CD14-positive monocyte (primary cell): Measurements from ENCODE around the gene BTN2A1. TPM values are rescaled to one million over a fixed set of nuclear protein-coding genes. Genes with fewer than 3 reads are reported as not detected.

ENCODE experiments used
- DNase-seq, 3 donors: peaks; one replicate each; pipeline ENCODE4 v3.0.0-alpha.2; 2011 to 2022
- H2AFZ ChIP-seq: 2 replicates; pipeline ENCODE4 v1.6.0; 2012; ENCODE audit warnings: mild to moderate bottlenecking, low read depth, low read length, inconsistent platforms; ENCODE audit not compliant: insufficient read depth, poor library complexity, severe bottlenecking
- H3K27ac ChIP-seq, 2 donors: 1 replicate in 1 of 2; 2 replicates in 1 of 2; pipeline ENCODE4 v1.5.1; 2012 to 2013; ENCODE audit warnings: low read length in 2 of 2, control low read depth in 1 of 2, inconsistent platforms in 1 of 2, low read depth in 1 of 2, mild to moderate bottlenecking in 1 of 2
- H3K27me3 ChIP-seq, 2 donors: one replicate each; pipeline versions ENCODE4 v1.6.0 to v1.6.1; 2011 to 2013; ENCODE audit warnings: low read length in 2 of 2; ENCODE audit not compliant: control insufficient read depth in 2 of 2, insufficient read depth in 2 of 2
- H3K36me3 ChIP-seq, 2 donors: replicated peaks in 1 of 2; 1 replicate in 1 of 2; 2 replicates in 1 of 2; pipeline versions ENCODE4 v1.5.1 to v1.6.1; 2012 to 2013; ENCODE audit warnings: low read length in 2 of 2, control low read depth in 1 of 2, inconsistent platforms in 1 of 2, mild to moderate bottlenecking in 1 of 2; ENCODE audit not compliant: insufficient read depth in 2 of 2, control insufficient read depth in 1 of 2
- H3K4me1 ChIP-seq, 2 donors: 1 replicate in 1 of 2; 2 replicates in 1 of 2; pipeline versions ENCODE4 v1.5.1 to v1.6.1; 2012 to 2013; ENCODE audit warnings: low read length in 2 of 2, control low read depth in 1 of 2, inconsistent platforms in 1 of 2, mild to moderate bottlenecking in 1 of 2, moderate library complexity in 1 of 2; ENCODE audit not compliant: insufficient read depth in 2 of 2, control insufficient read depth in 1 of 2
- H3K4me2 ChIP-seq: replicated peaks from 2 replicates; pipeline ENCODE3; 2012; ENCODE audit warnings: low read length, moderate library complexity, mild to moderate bottlenecking; ENCODE audit not compliant: poor library complexity, severe bottlenecking; ENCODE audit errors: extremely low read depth
- H3K4me3 ChIP-seq, 3 experiments: fragments of 200-600 bp in 1 of 3; sonication (generic) in 1 of 3; replicated peaks in 1 of 3; 1 replicate in 2 of 3; 2 replicates in 1 of 3; pipeline ENCODE4 v1.5.1; 2011 to 2013; ENCODE audit warnings: low read length in 3 of 3, mild to moderate bottlenecking in 3 of 3, control low read depth in 2 of 3, low read depth in 2 of 3, inconsistent platforms in 1 of 3, moderate library complexity in 1 of 3
- H3K79me2 ChIP-seq: 2 replicates; pipeline ENCODE4 v1.6.0; 2012; ENCODE audit warnings: mild to moderate bottlenecking, control low read depth, inconsistent platforms, low read length, moderate library complexity; ENCODE audit not compliant: insufficient read depth
- H3K9ac ChIP-seq: 2 replicates; pipeline ENCODE4 v1.6.0; 2017; ENCODE audit warnings: low read length, mild to moderate bottlenecking; ENCODE audit not compliant: insufficient read depth, poor library complexity, severe bottlenecking
- H3K9me3 ChIP-seq, 2 donors: replicated peaks in 1 of 2; 1 replicate in 1 of 2; 2 replicates in 1 of 2; pipeline versions ENCODE4 v1.5.1 to v1.6.1; 2012 to 2013; ENCODE audit warnings: low read length in 2 of 2, control low read depth in 1 of 2; ENCODE audit not compliant: control insufficient read depth in 1 of 2, insufficient read depth in 1 of 2
- H4K20me1 ChIP-seq: 2 replicates; pipeline ENCODE4 v1.6.0; 2012; ENCODE audit warnings: mild to moderate bottlenecking, low read length, control low read depth, moderate library complexity; ENCODE audit not compliant: insufficient read depth
- H3K27ac Mint-ChIP-seq, 7 donors: one replicate each; pipeline ENCODE4 v1.8.0; 2020; ENCODE audit warnings: mild to moderate bottlenecking in 7 of 7, mixed read lengths in 7 of 7, moderate library complexity in 6 of 7, inconsistent platforms in 2 of 7
- H3K27me3 Mint-ChIP-seq, 3 donors: one replicate each; pipeline ENCODE4 v1.8.0; 2021 to 2022; ENCODE audit warnings: low read depth in 3 of 3, mild to moderate bottlenecking in 3 of 3, mixed read lengths in 3 of 3, moderate library complexity in 3 of 3, inconsistent platforms in 1 of 3
- H3K36me3 Mint-ChIP-seq, 2 donors: one replicate each; pipeline ENCODE4 v1.8.0; 2020; ENCODE audit warnings: mixed read lengths in 2 of 2, inconsistent platforms in 1 of 2, mild to moderate bottlenecking in 1 of 2
- H3K4me1 Mint-ChIP-seq: one replicate; pipeline ENCODE4 v1.8.0; 2020; ENCODE audit warnings: mild to moderate bottlenecking, mixed read lengths
- H3K4me3 Mint-ChIP-seq, 2 donors: one replicate each; pipeline ENCODE4 v1.8.0; 2020; ENCODE audit warnings: mild to moderate bottlenecking in 2 of 2, mixed read lengths in 2 of 2, moderate library complexity in 1 of 2
- H3K9me3 Mint-ChIP-seq, 7 donors: one replicate each; pipeline ENCODE4 v1.8.0; 2020 to 2022; ENCODE audit warnings: mixed read lengths in 7 of 7, mild to moderate bottlenecking in 6 of 7, moderate library complexity in 6 of 7, inconsistent platforms in 2 of 7
- CTCF ChIP-seq: fragments of 200-600 bp; IDR thresholded peaks from one replicate; pipeline ENCODE4 v1.8.0; 2022; ENCODE audit warnings: antibody characterized with exemption, mild to moderate bottlenecking
- WGBS: methylation state at CpG from one replicate; pipeline ENCODE4 v1.1.5; 2013; ENCODE audit warnings: missing lambda C conversion rate; ENCODE audit not compliant: insufficient coverage; 5-methylcytosine and 5-hydroxymethylcytosine counted together
- intact Hi-C, 2 donors: fragments of 100-400 bp; cut with micrococcal nuclease; formaldehyde crosslinking; loops; one replicate each; pipeline versions ENCODE4 v1.15.0 to v1.15.1; 2023
- polyA plus RNA-seq, 3 donors: library from polyadenylated mRNA; depleted of rRNA in 1 of 3; unstranded in 2 of 3; stranded (reverse) in 1 of 3; fragments of 300-500 nt in 2 of 3; fragments of >200 nt in 1 of 3; fragmentation: Illumina TruSeq in 2 of 3; gene quantifications; 1 replicate in 2 of 3; 2 replicates in 1 of 3; pipeline ENCODE4 v1.2.3, GENCODE V29; 2012 to 2021

Gene BTN2A1
- polyA plus RNA-seq, 3 donors = 4.3 to 66.4 (median 10.8) TPM

- WGBS = 9% methylated on average over 44 of the region's 49 CpGs
- Histone ChIP-seq H3K9me3 (peaks cover 0 to 4% of the 10 kb centered on the region in 2 donors), H3K4me1 (peaks cover 17 to 19% of the 10 kb centered on the region in 2 donors), H3K79me2 (no peaks in the 10 kb centered on the region), H3K27ac (no peak overlapping the region), H3K9ac (peak overlapping the region; percentile 15), H2AFZ (peak overlapping the region; percentile 62), H4K20me1 (no peaks in the 10 kb centered on the region), H3K27me3 (peaks cover 28 to 46% of the 10 kb centered on the region in 2 donors), H3K36me3 (no peaks in the 10 kb centered on the region), H3K4me2 (peak overlapping the region; percentile 80), H3K4me3 (peak overlapping the region in 2 of 3 experiments; percentile 13 to 62)
- Mint-ChIP-seq H3K9me3 (peaks cover 0 to 12% (median 7%) of the 10 kb centered on the region in 7 donors), H3K27ac (peak overlapping the region in 1 of 7 donors; percentile 18), H3K4me3 (peak overlapping the region; percentile 77 to 95), H3K27me3 (peaks cover 34 to 49% (median 39%) of the 10 kb centered on the region in 3 donors), H3K36me3 (peaks cover 4 to 8% of the 10 kb centered on the region in 2 donors), H3K4me1 (peaks cover 29% of the 10 kb centered on the region)
- DNase-seq = peak; percentile 36 to 46 (median 46)
- intact Hi-C loops = no loop called here
- no peak for TF ChIP-seq CTCF
Observed at GRCh38 chr6:26501482-26501986, 43.8 kb downstream of the BTN2A1 start.

GRCh38 chr6:26502165-26502564 lies 44.4 kb downstream of the BTN2A1 start:
- Histone ChIP-seq H3K27ac (no peak overlapping the region), H3K9ac (no peak overlapping the region), H3K9me3 (peaks cover 0 to 4% of the 10 kb centered on the region in 2 donors), H3K27me3 (peaks cover 28 to 46% of the 10 kb centered on the region in 2 donors), H3K79me2 (no peaks in the 10 kb centered on the region), H4K20me1 (no peaks in the 10 kb centered on the region), H3K4me2 (peak overlapping the region; percentile 80), H3K36me3 (no peaks in the 10 kb centered on the region), H2AFZ (no peak overlapping the region), H3K4me3 (peak overlapping the region in 1 of 3 experiments; percentile 62), H3K4me1 (peaks cover 16% of the 10 kb centered on the region in 2 donors)
- H3K27ac Mint-ChIP-seq = no peak overlapping the region
- H3K9me3 Mint-ChIP-seq = peaks cover 0 to 12% (median 7%) of the 10 kb centered on the region in 7 donors
- peaks cover 27% of the 10 kb centered on the region for H3K4me1 Mint-ChIP-seq
- DNase-seq = no peak
- peaks cover 4 to 8% of the 10 kb centered on the region in 2 donors for H3K36me3 Mint-ChIP-seq
- TF ChIP-seq CTCF = no peak
- peak overlapping the region; percentile 77 to 95 for H3K4me3 Mint-ChIP-seq
- intact Hi-C loops = no loop called here
- peaks cover 34 to 51% (median 39%) of the 10 kb centered on the region in 3 donors for H3K27me3 Mint-ChIP-seq
